Gastrocnemius medialis (tissue), 4 donors: ENCODE results near the gene NOS1AP.

Experiments
- CTCF ChIP-seq, 5 experiments: fragments of 450-650 bp in 3 of 5; fragments of 200-600 bp in 2 of 5; sonication (generic) in 2 of 5; IDR thresholded peaks in 4 of 5; conservative IDR thresholded peaks in 1 of 5; 1 replicate in 4 of 5; 2 replicates in 1 of 5; pipeline ENCODE4 v1.5.1; 2016 to 2019; ENCODE audit warnings: antibody characterized with exemption in 5 of 5, mild to moderate bottlenecking in 3 of 5, moderate library complexity in 3 of 5
- POLR2A ChIP-seq, 2 donors: fragments of 450-650 bp; IDR thresholded peaks; one replicate each; pipeline ENCODE4 v1.6.1; 2017; ENCODE audit warnings: antibody characterized with exemption in 2 of 2, mild to moderate bottlenecking in 2 of 2, moderate library complexity in 2 of 2

DNA sequence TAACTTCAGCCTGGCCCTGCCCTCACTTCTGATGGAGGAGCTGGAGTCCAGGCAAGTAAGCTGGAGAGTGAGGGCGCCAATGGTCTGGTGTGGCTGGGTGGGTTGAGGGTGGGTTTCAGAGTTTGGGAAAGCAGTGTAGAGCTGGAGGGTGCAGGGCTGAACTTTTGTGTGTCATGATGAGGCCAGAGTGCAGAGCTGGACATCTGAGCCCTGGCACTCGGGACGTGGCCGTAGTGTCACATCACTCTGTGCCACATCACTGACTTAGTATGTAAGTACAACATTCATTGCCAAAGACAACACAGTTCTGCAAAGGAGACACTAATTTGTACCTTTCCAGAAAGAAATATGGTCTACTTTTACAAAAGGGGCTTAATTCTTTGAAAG lies 291.4 kb downstream of the NOS1AP start:
- TF ChIP-seq CTCF (IDR thresholded peaks at IDR 0.05 in 4 of 5, conservative IDR thresholded peaks at IDR 0.05 in 1 of 5) (no peak), POLR2A (IDR thresholded peaks at IDR 0.05) (no peak)
